Neural cell (in vitro differentiated cells): ENCODE measurements around the gene MYOD1. TPM values are rescaled to one million over a fixed set of nuclear protein-coding genes. Genes with fewer than 3 reads are reported as not detected.

Experiments used
- H2AFZ ChIP-seq: fragments of 200-600, 300-800 bp; sonication (generic), shearing (Covaris generic); 2 replicates; pipeline ENCODE4 v1.6.0; 2014; ENCODE audit warnings: low read depth, mild to moderate bottlenecking, antibody characterized with exemption, low read length, moderate library complexity
- H3F3A ChIP-seq: fragments of 200-600 bp; shearing (Covaris generic); 2 replicates; pipeline ENCODE4 v1.6.1; 2016; ENCODE audit warnings: mild to moderate bottlenecking, moderate library complexity, mixed read lengths, antibody characterized with exemption, low read length; ENCODE audit not compliant: insufficient read depth, poor library complexity, severe bottlenecking
- H3K27ac ChIP-seq: fragments of 200-600, 300-800 bp; sonication (generic), shearing (Covaris generic); 2 replicates; pipeline ENCODE4 v1.5.1; 2014; ENCODE audit warnings: mild to moderate bottlenecking, low read length, moderate library complexity
- H3K27me3 ChIP-seq: fragments of 300-800, 200-600 bp; sonication (generic), shearing (Covaris generic); 2 replicates; pipeline ENCODE4 v1.6.0; 2014; ENCODE audit warnings: mild to moderate bottlenecking, low read depth, low read length, moderate library complexity; ENCODE audit not compliant: insufficient read depth
- H3K36me3 ChIP-seq: fragments of 300-800, 200-600 bp; sonication (generic), shearing (Covaris generic); 2 replicates; pipeline ENCODE4 v1.5.1; 2014; ENCODE audit warnings: mild to moderate bottlenecking, antibody characterized with exemption, low read length, moderate library complexity; ENCODE audit not compliant: insufficient read depth
- H3K4me2 ChIP-seq: fragments of 300-800, 200-600 bp; sonication (generic), shearing (Covaris generic); 2 replicates; pipeline ENCODE4 v1.6.0; 2014; ENCODE audit warnings: mild to moderate bottlenecking, low read length
- H3K4me3 ChIP-seq: fragments of 300-800, 200-600 bp; sonication (generic), shearing (Covaris generic); 2 replicates; pipeline ENCODE4 v1.5.1; 2014; ENCODE audit warnings: mild to moderate bottlenecking, low read length, moderate library complexity
- H3K79me2 ChIP-seq: fragments of 200-600 bp; shearing (Covaris generic); replicated peaks from 2 replicates; pipeline ENCODE4 v1.6.0; 2014; ENCODE audit warnings: mild to moderate bottlenecking, low read length, moderate library complexity; ENCODE audit not compliant: insufficient read depth
- H3K9ac ChIP-seq: fragments of 300-800, 200-600 bp; sonication (generic), shearing (Covaris generic); 2 replicates; pipeline ENCODE4 v1.6.1; 2016; ENCODE audit warnings: mild to moderate bottlenecking, low read length, mixed read lengths
- H3K9me2 ChIP-seq: fragments of 200-600 bp; shearing (Covaris generic); 2 replicates; pipeline ENCODE4 v1.6.1; 2016; ENCODE audit warnings: mild to moderate bottlenecking, low read length, mixed read lengths; ENCODE audit not compliant: insufficient read depth
- H3K9me3 ChIP-seq: fragments of 200-600, 300-800 bp; sonication (generic), shearing (Covaris generic); 2 replicates; pipeline ENCODE4 v1.6.1; 2016; ENCODE audit warnings: mild to moderate bottlenecking, mixed run types, low read length, moderate library complexity, mixed read lengths
- H4K20me1 ChIP-seq: fragments of 200-600 bp; shearing (Covaris generic); 2 replicates; pipeline ENCODE4 v1.6.1; 2016; ENCODE audit warnings: mild to moderate bottlenecking, mixed run types; ENCODE audit not compliant: insufficient read depth
- CTCF ChIP-seq: fragments of 450-650 bp; IDR thresholded peaks from 2 replicates; pipeline ENCODE4 v1.5.1; 2014; ENCODE audit warnings: antibody characterized with exemption, mild to moderate bottlenecking, moderate library complexity; ENCODE audit not compliant: poor library complexity, severe bottlenecking
- EP300 ChIP-seq: fragments of 450-650 bp; conservative IDR thresholded peaks from 2 replicates; pipeline ENCODE4 v1.6.1; 2014; ENCODE audit warnings: antibody characterized with exemption, mild to moderate bottlenecking, moderate library complexity; ENCODE audit not compliant: poor library complexity, severe bottlenecking
- EZH2 ChIP-seq: fragments of 200-600, 300-800 bp; shearing (Covaris generic), sonication (generic); IDR thresholded peaks from 2 replicates; pipeline ENCODE4 v1.6.1; 2014; ENCODE audit warnings: antibody characterized with exemption, low read length, borderline replicate concordance, mild to moderate bottlenecking; ENCODE audit not compliant: insufficient read depth, poor library complexity, severe bottlenecking
- MXI1 ChIP-seq: fragments of 450-650 bp; conservative IDR thresholded peaks from 2 replicates; pipeline ENCODE4 v1.6.1; 2014; ENCODE audit warnings: antibody characterized with exemption, mild to moderate bottlenecking; ENCODE audit not compliant: poor library complexity, severe bottlenecking
- POLR2AphosphoS5 ChIP-seq: IDR thresholded peaks from 2 replicates; pipeline ENCODE4 v1.6.1; 2012
- RAD21 ChIP-seq: fragments of 450-650 bp; conservative IDR thresholded peaks from 2 replicates; pipeline ENCODE4 v1.6.1; 2014; ENCODE audit warnings: antibody characterized with exemption, mild to moderate bottlenecking, moderate library complexity
- REST ChIP-seq: IDR thresholded peaks from 2 replicates; pipeline ENCODE4 v1.6.1; 2012; ENCODE audit warnings: borderline replicate concordance
- SMC3 ChIP-seq: fragments of 450-650 bp; conservative IDR thresholded peaks from 2 replicates; pipeline ENCODE4 v1.6.1; 2014; ENCODE audit warnings: antibody characterized with exemption, mild to moderate bottlenecking, moderate library complexity; ENCODE audit not compliant: poor library complexity
- TAF1 ChIP-seq: IDR thresholded peaks from 2 replicates; pipeline ENCODE4 v1.6.1; 2012; ENCODE audit warnings: low read depth
- polyA plus RNA-seq: library from polyadenylated mRNA; depleted of rRNA; stranded (reverse); fragments of >200 nt; gene quantifications from 2 replicates; pipeline ENCODE4 v1.2.3, GENCODE V29; 2014

Gene MYOD1
- polyA plus RNA-seq, 1 donor from 2014 or later, result not detected

GRCh38 chr11:17750801-17751165, 31.4 kb downstream of the MYOD1 start:
- Histone ChIP-seq H3K27ac (no peak overlapping the region), H3K4me3 (no peak overlapping the region), H3F3A (no peaks in the 10 kb centered on the region), H3K9me2 (no peaks in the 10 kb centered on the region), H3K36me3 (no peaks in the 10 kb centered on the region), H3K79me2 (peaks cover 8% of the 10 kb centered on the region), H4K20me1 (no peaks in the 10 kb centered on the region), H2AFZ (no peak overlapping the region), H3K9ac (no peak overlapping the region), H3K4me2 (no peak overlapping the region), H3K9me3 (no peaks in the 10 kb centered on the region), H3K27me3 (no peaks in the 10 kb centered on the region)
- no peak for TF ChIP-seq SMC3
- no peak for TF ChIP-seq MXI1
- TF ChIP-seq RAD21, result no peak
- no peak for TF ChIP-seq EP300
- TF ChIP-seq CTCF, result no peak

- H3K27ac ChIP-seq, result peak overlapping the region; percentile 28
- no peaks in the 10 kb centered on the region for H3K27me3 ChIP-seq
- no peaks in the 10 kb centered on the region for H3K36me3 ChIP-seq
- peak overlapping the region; percentile 23 for H3K4me3 ChIP-seq
- no peaks in the 10 kb centered on the region for H4K20me1 ChIP-seq
- no peaks in the 10 kb centered on the region for H3K9me2 ChIP-seq
- H3K9ac ChIP-seq, result no peak overlapping the region
- no peaks in the 10 kb centered on the region for H3F3A ChIP-seq
- H2AFZ ChIP-seq, result no peak overlapping the region
- TF ChIP-seq CTCF (no peak), TAF1 (no peak), EP300 (no peak), EZH2 (no peak), POLR2AphosphoS5 (no peak), MXI1 (no peak), RAD21 (no peak), SMC3 (no peak), REST (no peak)
- peaks cover 7% of the 10 kb centered on the region for H3K79me2 ChIP-seq
- no peak overlapping the region for H3K4me2 ChIP-seq
- no peaks in the 10 kb centered on the region for H3K9me3 ChIP-seq
These were observed 32.2 kb downstream of the MYOD1 start for GRCh38 chr11:17751558-17751957.
